SU-DHL-6 (cell line): Measurements from ENCODE around the gene TTC36.

Source experiments
- EZH2phosphoT487 ChIP-seq: fragments of 200-600 bp; sonication (generic), shearing (Covaris generic); conservative IDR thresholded peaks from 2 replicates; pipeline ENCODE4 v1.6.1; 2018; ENCODE audit warnings: mild to moderate bottlenecking, antibody characterized with exemption, low read length, moderate library complexity, mixed read lengths
- TF ChIP-seq, protein P1 (sequence below): fragments of 200-600 bp; sonication (generic); IDR thresholded peaks from one replicate; pipeline ENCODE4 v1.5.1; 2017; ENCODE audit warnings: antibody characterized with exemption, mild to moderate bottlenecking, low read length, moderate library complexity; ENCODE audit not compliant: insufficient read depth, poor library complexity, severe bottlenecking

DNA sequence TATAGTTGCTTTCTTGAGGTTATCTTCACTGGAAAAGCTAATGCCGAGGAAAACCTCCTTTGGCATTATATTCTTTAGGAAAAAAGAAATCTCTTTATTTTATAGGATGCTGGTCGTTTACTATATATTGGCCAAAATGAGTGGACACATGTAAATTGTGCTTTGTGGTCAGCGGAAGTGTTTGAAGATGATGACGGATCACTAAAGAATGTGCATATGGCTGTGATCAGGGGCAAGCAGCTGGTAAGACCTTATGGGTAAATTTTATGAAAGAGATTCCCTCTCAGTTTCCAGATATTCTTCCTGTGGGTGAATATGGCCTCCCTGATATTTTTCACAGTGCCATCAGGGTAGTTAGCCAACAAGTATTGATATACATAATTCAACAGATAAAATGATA is 29.4 kb upstream of the TTC36 start:
- TF ChIP-seq, protein P1, sequence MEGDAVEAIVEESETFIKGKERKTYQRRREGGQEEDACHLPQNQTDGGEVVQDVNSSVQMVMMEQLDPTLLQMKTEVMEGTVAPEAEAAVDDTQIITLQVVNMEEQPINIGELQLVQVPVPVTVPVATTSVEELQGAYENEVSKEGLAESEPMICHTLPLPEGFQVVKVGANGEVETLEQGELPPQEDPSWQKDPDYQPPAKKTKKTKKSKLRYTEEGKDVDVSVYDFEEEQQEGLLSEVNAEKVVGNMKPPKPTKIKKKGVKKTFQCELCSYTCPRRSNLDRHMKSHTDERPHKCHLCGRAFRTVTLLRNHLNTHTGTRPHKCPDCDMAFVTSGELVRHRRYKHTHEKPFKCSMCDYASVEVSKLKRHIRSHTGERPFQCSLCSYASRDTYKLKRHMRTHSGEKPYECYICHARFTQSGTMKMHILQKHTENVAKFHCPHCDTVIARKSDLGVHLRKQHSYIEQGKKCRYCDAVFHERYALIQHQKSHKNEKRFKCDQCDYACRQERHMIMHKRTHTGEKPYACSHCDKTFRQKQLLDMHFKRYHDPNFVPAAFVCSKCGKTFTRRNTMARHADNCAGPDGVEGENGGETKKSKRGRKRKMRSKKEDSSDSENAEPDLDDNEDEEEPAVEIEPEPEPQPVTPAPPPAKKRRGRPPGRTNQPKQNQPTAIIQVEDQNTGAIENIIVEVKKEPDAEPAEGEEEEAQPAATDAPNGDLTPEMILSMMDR, result no peak
- TF ChIP-seq EZH2phosphoT487, result no peak
